ENCODE results near the gene CTNNBL1. TPM values are rescaled to one million over a fixed set of nuclear protein-coding genes. Genes with fewer than 3 reads are reported as not detected.

CTNNBL1 gene
- polyA plus RNA-seq, 6 donors from 2014 or later, result 102 to 200 (median 125) TPM

DNA sequence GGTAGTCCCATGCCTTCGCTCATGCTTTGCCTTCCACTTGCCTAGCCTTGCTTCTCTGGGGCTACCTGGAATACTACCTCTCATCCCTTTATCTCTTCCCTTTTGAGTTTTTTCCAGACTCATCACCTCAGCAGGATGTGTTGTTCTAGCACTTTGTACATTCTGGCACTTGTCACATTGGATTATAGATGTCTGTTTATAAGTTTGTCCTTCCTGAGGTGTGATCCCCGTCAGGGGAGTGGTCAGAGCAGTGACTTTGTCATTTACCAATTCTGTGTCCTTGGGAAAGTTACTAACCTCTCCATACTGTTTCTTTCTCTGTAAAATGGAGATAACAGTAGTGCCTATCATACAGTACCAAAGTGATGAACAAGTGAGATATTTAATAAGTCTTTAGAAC, 66.5 kb downstream of the CTNNBL1 start:
- Mint-ChIP-seq H3K4me1 (peaks cover 15 to 33% (median 26%) of the 10 kb centered on the region in 3 donors), H3K9me3 (no peaks in the 10 kb centered on the region), H3K27ac (peak overlapping the region in 2 of 6 donors; percentile 10 to 48), H3K4me3 (no peak overlapping the region), H3K36me3 (peaks cover 8 to 64% of the 10 kb centered on the region in 2 donors), H3K27me3 (no peaks in the 10 kb centered on the region)
- no peak for ATAC-seq (ENCODE audit: low read depth in 2 of 2)
- no peak for DNase-seq

DNA sequence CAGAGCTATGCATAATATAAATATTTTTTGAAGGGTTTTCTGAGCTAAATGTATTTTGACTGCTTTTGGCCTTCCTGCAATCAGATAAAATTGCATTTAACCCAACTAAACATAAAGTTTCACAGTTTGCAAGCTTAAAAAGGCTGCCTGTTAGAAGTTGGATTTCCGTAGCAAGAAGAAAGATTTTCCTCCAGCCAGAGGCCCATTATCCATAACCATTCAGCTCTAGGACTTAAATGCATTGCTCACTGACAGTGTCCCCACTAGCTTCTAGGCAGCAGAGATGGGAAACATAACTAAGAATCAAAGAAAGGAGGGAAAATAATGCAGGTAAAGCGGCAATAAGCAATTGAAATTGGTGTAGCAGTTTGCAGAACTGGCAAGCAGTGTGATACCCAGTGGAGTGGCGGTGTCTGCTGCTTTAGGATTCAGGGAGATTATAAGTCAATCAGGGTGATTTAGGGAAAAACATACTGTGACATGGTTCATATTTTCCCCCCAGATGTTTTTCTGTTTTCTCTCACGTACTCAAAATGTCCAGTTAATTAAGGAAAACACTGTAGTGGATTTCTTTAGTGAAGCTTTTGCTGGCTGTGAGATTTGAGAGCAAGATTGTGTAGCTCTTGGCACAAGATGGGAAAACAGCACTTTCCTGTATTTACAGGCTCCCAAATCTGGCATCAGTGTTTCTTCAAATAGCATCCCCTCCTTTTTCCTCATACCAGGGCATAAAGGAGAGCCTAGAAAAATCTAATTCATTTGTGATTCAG, 69.1 kb downstream of the CTNNBL1 start:
- Mint-ChIP-seq H3K27me3 (no peaks in the 10 kb centered on the region), H3K36me3 (peaks cover 16 to 61% of the 10 kb centered on the region in 2 donors), H3K4me3 (no peak overlapping the region), H3K4me1 (peaks cover 4 to 12% (median 9%) of the 10 kb centered on the region in 3 donors), H3K27ac (no peak overlapping the region), H3K9me3 (no peaks in the 10 kb centered on the region)
- DNase-seq, result no peak
- no peak for ATAC-seq (ENCODE audit: low read depth in 2 of 2)

DNA sequence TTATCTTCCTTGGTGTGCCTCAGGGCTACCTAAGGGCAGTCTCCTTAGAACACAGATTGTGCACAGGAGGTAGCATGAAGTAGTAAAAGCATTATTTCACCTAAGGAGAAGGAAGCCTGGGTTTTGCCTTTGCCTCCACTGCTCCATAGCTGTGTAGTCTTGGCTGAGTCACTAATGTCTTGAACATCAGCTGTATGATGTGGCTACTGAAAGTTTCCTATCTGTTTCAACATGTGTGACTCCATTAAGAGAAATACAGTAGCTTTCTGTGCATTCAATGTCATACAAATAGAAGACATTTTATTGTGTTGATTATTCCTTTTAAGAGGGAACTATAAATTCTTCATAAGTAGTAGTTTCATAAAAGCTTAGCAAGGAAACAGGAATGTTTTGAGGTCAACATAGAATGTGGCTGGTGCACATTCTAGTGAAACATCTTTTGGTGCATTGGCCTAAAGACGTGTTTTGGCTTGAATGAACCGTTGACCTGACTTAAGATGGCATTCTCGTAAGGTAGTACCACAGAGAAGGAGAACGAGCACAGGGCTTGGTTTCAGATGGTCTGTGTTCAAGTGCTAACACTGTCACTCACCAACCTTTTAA, 70.6 kb downstream of the CTNNBL1 start:
- peaks cover 2 to 12% (median 4%) of the 10 kb centered on the region in 3 donors for H3K4me1 Mint-ChIP-seq
- H3K27ac Mint-ChIP-seq, result no peak overlapping the region
- H3K36me3 Mint-ChIP-seq, result peaks cover 16 to 55% of the 10 kb centered on the region in 2 donors
- ATAC-seq (ENCODE audit: low read depth in 2 of 2) (no peak), DNase-seq (no peak)
- no peaks in the 10 kb centered on the region for H3K9me3 Mint-ChIP-seq
- no peak overlapping the region for H3K4me3 Mint-ChIP-seq
- H3K27me3 Mint-ChIP-seq, result no peaks in the 10 kb centered on the region

DNA sequence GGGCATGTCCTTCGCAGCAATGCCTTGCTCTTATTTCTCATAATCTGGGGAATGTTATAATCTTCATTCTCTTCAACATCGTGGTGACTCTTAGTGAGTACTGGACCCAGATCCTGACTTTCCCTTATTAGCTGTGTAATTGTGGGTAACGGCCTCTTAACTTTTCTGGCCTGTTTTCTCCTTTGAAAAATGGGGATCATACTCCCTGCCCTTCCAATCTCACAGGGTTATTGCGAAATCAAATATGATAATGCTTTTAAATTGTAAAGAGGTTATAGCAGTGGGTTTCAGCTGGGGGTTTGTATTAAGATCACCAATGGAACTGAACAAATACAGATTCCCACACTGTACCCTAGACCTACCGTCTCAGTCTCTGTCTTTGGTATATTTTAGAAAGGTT, 77.1 kb downstream of the CTNNBL1 start:
- Mint-ChIP-seq H3K4me1 (peaks cover 1 to 27% (median 21%) of the 10 kb centered on the region in 3 donors), H3K36me3 (peaks cover 21 to 23% of the 10 kb centered on the region in 2 donors), H3K4me3 (no peak overlapping the region), H3K27me3 (no peaks in the 10 kb centered on the region), H3K27ac (peak overlapping the region in 2 of 6 donors; percentile 14 to 34), H3K9me3 (no peaks in the 10 kb centered on the region)
- ATAC-seq (ENCODE audit: low read depth in 2 of 2) (no peak), DNase-seq (no peak)

DNA sequence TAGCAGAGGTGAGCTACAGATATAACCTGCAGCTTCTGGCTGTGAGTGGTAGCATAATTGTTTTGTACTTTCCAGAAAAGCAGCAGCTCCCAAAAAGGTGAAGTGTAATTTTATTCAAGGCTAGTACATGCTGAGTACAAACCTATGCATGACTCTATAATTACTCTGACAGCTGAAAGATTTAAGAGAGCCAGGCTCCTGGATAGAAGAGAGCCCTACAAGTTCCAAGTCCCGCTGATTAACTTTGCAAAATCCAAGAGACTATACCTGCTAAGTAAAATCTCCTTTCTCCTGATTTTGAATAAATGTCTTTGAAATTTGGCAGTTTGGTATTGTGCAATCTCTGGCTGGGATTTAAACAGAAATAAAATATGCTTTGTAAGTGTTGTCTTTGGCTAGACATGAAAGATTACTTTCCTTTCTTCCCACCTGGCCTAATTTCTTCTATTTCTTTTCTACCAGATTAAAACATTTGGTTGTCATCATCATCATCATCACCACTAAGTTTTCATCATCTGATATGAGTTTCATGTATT, 79.5 kb downstream of the CTNNBL1 start:
- H3K9me3 Mint-ChIP-seq, result no peaks in the 10 kb centered on the region
- H3K36me3 Mint-ChIP-seq, result peaks cover 13 to 20% of the 10 kb centered on the region in 2 donors
- H3K4me1 Mint-ChIP-seq, result peaks cover 22 to 51% (median 35%) of the 10 kb centered on the region in 3 donors

DNA sequence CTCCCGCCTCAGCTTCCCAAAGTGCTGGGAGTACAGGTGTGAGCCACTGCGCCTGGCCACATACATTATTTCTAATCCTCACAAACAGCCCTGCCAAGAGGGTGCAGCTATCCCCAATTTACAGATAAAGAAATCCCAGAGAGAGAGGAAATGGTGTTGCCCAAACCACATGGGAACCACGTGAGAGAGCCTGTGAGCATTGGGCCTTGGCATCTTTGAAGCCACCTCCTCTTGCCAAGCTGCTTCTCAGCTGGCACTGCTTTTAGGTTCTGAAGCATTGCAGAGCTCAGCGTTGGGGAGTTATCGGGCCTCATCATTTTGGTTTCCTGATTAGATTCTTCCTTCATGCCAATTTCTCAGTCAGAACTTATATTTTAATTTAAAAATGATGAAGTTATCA, 80.3 kb downstream of the CTNNBL1 start:
- no peaks in the 10 kb centered on the region for H3K9me3 Mint-ChIP-seq
- H3K4me1 Mint-ChIP-seq, result peaks cover 22 to 59% (median 35%) of the 10 kb centered on the region in 3 donors
- H3K27me3 Mint-ChIP-seq, result no peaks in the 10 kb centered on the region
- H3K36me3 Mint-ChIP-seq, result peaks cover 16 to 24% of the 10 kb centered on the region in 2 donors
- H3K4me3 Mint-ChIP-seq, result peak overlapping the region in 4 of 8 donors; percentile 44 to 74 (median 56)
- no peak for DNase-seq
- peak; percentile 56 to 66 for ATAC-seq (ENCODE audit: low read depth in 2 of 2)
- peak overlapping the region; percentile 69 to 96 (median 88) for H3K27ac Mint-ChIP-seq

More for the DNA sequence above, 79.5 kb downstream of the CTNNBL1 start:
- no peaks in the 10 kb centered on the region for H3K27me3 Mint-ChIP-seq
- H3K4me3 Mint-ChIP-seq, result peak overlapping the region in 1 of 8 donors; percentile 11
- ATAC-seq (ENCODE audit: low read depth in 2 of 2) (no peak), DNase-seq (no peak)
- H3K27ac Mint-ChIP-seq, result peak overlapping the region in 5 of 6 donors; percentile 40 to 96 (median 82)

DNA sequence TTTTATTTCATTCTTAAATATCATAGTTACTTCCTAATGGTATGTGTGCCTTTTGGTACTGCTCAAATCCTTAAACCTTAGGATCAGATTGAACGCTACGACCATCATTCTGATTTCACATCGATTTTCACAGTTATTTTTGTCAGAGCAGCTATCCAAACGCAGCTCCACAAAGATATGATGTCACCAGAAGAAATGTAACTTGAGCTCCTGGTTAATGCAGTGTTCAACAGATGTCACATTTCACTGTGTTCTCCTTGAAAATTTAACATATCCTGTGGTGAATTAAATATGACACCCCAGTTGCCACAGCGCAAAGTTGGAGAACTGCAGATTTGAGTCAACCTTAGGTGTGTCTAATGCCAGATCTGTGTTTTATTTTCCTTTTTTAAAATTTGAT, 81.4 kb downstream of the CTNNBL1 start:
- Mint-ChIP-seq H3K27ac (peak overlapping the region in 3 of 6 donors; percentile 83 to 90 (median 88)), H3K4me1 (peaks cover 22 to 68% (median 35%) of the 10 kb centered on the region in 3 donors), H3K27me3 (no peaks in the 10 kb centered on the region), H3K9me3 (no peaks in the 10 kb centered on the region), H3K4me3 (no peak overlapping the region), H3K36me3 (peaks cover 26 to 32% of the 10 kb centered on the region in 2 donors)
- DNase-seq, result no peak
- no peak for ATAC-seq (ENCODE audit: low read depth in 2 of 2)

DNA sequence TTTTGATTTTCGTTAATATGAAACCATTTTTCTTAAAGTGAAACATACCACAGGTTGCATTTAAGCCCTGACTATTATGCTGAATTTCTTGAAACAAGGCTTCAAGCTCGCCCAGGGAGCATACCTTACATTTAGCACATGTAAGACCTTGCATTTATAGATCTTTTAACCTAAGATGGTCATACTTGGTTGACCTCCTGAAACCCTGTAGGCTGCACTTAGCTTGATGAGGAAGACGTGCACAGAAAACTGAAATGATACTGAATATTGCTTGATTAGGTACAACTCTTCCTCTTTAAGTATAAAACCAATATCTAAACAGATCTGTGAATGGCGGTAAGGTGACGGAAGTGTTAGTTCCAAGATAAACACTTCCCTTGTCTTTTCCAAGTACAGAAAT, 82.2 kb downstream of the CTNNBL1 start:
- H3K4me3 Mint-ChIP-seq, result peak overlapping the region; percentile 43 to 83 (median 70)
- H3K27me3 Mint-ChIP-seq, result no peaks in the 10 kb centered on the region
- DNase-seq (peak; percentile 36), ATAC-seq (ENCODE audit: low read depth in 2 of 2) (peak in 1 of 2 donors; percentile 73)
- no peaks in the 10 kb centered on the region for H3K9me3 Mint-ChIP-seq
- peak overlapping the region in 5 of 6 donors; percentile 48 to 90 (median 83) for H3K27ac Mint-ChIP-seq
- peaks cover 22 to 68% (median 36%) of the 10 kb centered on the region in 3 donors for H3K4me1 Mint-ChIP-seq
- H3K36me3 Mint-ChIP-seq, result peaks cover 24 to 31% of the 10 kb centered on the region in 2 donors

DNA sequence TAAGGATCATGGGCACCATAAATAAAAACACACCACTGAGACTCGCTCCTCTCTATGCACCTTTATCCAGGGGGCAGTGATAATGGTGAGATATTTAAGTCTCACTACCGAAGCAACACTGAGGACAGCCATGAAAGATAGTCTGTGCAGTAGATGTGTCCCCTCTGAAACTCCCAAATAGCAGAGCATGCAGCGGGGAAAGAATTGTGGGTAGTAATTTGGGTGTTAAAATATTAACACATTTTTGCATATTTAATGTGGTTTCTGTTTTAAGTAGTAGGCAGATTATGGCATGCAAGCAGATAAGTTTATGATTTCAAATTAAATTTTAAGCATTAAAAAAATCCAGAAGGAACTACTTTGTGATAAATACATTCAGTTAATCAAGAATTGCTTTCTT, 82.7 kb downstream of the CTNNBL1 start:
- H3K36me3 Mint-ChIP-seq, result peaks cover 20 to 31% of the 10 kb centered on the region in 2 donors
- DNase-seq, result no peak

DNA sequence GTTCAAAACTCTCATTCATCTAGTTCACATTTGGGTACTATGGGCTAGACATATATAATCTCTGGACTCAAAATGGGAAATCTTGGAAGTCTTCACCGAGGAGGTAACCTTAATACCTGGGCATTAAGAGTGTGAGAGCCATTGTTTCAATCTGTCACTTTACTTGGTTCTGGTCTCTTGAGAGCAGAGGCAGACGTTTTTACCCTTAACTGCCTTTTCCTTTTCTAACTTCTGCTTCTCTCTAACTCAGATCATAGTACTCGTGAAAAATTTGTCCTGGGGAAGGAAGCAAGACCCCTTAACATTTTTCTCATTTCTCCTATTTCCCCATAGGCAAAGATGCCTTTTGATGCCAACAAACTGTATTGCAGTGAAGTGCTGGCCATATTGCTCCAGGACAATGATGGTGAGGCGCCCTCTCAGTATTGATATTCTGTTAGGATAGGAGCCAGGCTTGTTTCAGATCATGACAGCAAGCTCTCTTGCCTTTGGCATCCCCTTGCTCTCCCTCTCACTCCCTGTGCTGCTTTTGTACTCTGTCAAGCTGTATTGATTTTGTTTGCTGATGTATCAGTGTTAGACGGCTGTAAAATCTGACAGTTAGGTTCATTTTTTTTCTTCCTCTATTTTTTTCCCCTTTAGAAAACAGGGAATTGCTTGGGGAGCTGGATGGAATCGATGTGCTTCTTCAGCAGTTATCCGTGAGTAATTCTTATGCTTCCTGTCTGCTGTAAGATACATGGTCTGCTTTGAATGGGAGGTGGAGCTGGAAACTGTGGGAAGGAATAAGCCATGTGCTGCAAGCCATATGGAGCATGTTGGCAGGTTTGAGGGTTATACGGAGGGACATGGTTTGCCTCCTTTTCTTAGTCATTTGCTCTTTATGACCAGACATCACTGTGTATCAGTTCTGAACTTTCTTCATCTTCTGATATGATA, 83.5 kb downstream of the CTNNBL1 start:
- peak; percentile 45 to 58 for ATAC-seq (ENCODE audit: low read depth in 2 of 2)
- Mint-ChIP-seq H3K4me1 (peaks cover 22 to 64% (median 43%) of the 10 kb centered on the region in 3 donors), H3K4me3 (peak overlapping the region; percentile 48 to 83 (median 70)), H3K27ac (peak overlapping the region; percentile 48 to 88 (median 72)), H3K36me3 (peaks cover 13 to 32% of the 10 kb centered on the region in 2 donors), H3K27me3 (no peaks in the 10 kb centered on the region), H3K9me3 (no peaks in the 10 kb centered on the region)
- DNase-seq, result peak; percentile 19

More for the DNA sequence above, 82.7 kb downstream of the CTNNBL1 start:
- H3K4me3 Mint-ChIP-seq, result peak overlapping the region; percentile 48 to 83 (median 70)
- no peaks in the 10 kb centered on the region for H3K27me3 Mint-ChIP-seq
- no peak for ATAC-seq (ENCODE audit: low read depth in 2 of 2)
- peaks cover 22 to 66% (median 41%) of the 10 kb centered on the region in 3 donors for H3K4me1 Mint-ChIP-seq
- H3K9me3 Mint-ChIP-seq, result no peaks in the 10 kb centered on the region
- peak overlapping the region in 5 of 6 donors; percentile 48 to 90 (median 83) for H3K27ac Mint-ChIP-seq

DNA sequence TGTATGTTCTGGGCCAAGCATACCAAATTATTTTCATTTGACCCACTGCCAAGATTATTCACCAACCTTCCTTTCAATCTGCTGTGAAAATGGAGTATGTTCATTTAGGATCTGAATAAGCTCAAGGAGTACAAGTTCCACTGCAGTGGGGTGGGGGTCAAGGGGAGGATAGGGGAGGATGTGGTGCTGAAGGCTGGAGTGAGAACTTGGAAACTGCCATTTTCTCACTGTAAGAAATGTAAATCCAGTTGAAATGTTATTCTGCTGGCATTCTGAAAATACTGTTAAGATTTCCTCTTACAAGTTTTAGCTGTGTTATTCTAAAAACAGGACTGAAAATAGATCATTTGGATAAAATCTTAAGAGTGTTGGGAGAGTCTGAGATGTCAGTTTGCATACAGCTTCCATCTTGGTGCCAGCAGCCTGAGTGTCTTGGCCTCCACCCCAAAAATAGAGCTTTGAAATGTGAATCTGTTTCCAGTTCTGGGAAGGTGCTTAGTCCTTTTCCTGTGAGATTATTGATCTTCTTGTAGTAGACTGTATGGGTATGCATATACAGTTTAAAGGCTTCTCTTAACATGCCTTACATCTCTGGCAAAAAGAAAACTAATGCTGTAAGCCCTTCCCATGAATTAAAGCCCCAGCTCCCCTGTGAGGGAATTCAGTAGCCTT, 84.3 kb downstream of the CTNNBL1 start:
- H3K27me3 Mint-ChIP-seq, result no peaks in the 10 kb centered on the region
- peak overlapping the region in 5 of 6 donors; percentile 37 to 88 (median 64) for H3K27ac Mint-ChIP-seq
- peaks cover 22 to 64% (median 43%) of the 10 kb centered on the region in 3 donors for H3K4me1 Mint-ChIP-seq
- H3K4me3 Mint-ChIP-seq, result peak overlapping the region in 3 of 8 donors; percentile 81 to 83 (median 82)
- no peaks in the 10 kb centered on the region for H3K9me3 Mint-ChIP-seq
- peaks cover 13 to 35% of the 10 kb centered on the region in 2 donors for H3K36me3 Mint-ChIP-seq
- no peak for ATAC-seq (ENCODE audit: low read depth in 2 of 2)
- DNase-seq, result no peak

DNA sequence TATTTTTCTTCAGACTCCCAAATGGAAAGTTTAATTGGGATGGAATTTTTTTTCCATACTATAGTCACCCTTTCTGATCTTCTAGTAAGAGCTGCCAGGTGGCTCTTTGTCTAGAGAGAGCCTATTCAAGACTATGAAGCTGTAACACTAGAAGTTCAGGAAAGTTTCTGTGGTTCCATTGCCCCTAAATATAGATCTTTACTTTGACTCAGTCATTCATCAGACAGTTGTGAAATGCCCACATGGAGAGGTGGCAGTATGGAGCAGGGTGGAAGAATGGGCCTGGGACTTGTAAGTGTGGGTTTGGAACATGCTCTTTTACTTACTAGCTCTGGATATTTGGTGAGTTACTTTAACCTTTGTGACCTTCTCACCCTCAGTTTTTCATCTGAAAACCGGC, 87.8 kb downstream of the CTNNBL1 start:
- Mint-ChIP-seq H3K4me1 (peaks cover 27 to 56% (median 45%) of the 10 kb centered on the region in 3 donors), H3K36me3 (peaks cover 20 to 63% of the 10 kb centered on the region in 2 donors), H3K9me3 (peaks cover 0 to 3% (median 0%) of the 10 kb centered on the region in 7 donors), H3K4me3 (no peak overlapping the region), H3K27ac (no peak overlapping the region), H3K27me3 (no peaks in the 10 kb centered on the region)
- DNase-seq (no peak), ATAC-seq (ENCODE audit: low read depth in 2 of 2) (no peak)

Measured in naive B cell (primary cell).